ENCODE measurements around the gene BLOC1S1. TPM values are rescaled to one million over a fixed set of nuclear protein-coding genes. Genes with fewer than 3 reads are reported as not detected.

The BLOC1S1 gene
- total RNA-seq, 3 donors from 2014 or later, result 141 to 238 (median 162) TPM

GRCh38 chr12:55713721-55714120, 2.1 kb upstream of the BLOC1S1 start:
- peaks cover 8 to 14% of the 10 kb centered on the region in 2 donors for H3K4me1 ChIP-seq
- intact Hi-C loops (cut with DNase I; ENCODE audit: low total_unique reads), result no loop called here
- H3K4me3 ChIP-seq, result no peak overlapping the region
- TF ChIP-seq POLR2A (IDR thresholded peaks at IDR 0.05) (no peak), POLR2AphosphoS5 (IDR thresholded peaks at IDR 0.05) (no peak), CTCF (IDR thresholded peaks at IDR 0.05) (no peak)
- no peak overlapping the region for H3K27ac ChIP-seq
- H3K9me3 ChIP-seq, result no peaks in the 10 kb centered on the region
- DNase-seq (ENCODE audit: low spot score in 2 of 2), result no peak
- no peaks in the 10 kb centered on the region for H3K27me3 ChIP-seq
- H3K36me3 ChIP-seq, result no peaks in the 10 kb centered on the region

GRCh38 chr12:55715169-55715764, 579 bp upstream of the BLOC1S1 start:
- no peak for TF ChIP-seq POLR2AphosphoS5 (IDR thresholded peaks at IDR 0.05)
- TF ChIP-seq CTCF (IDR thresholded peaks at IDR 0.05), result no peak
- no peak for TF ChIP-seq POLR2A (IDR thresholded peaks at IDR 0.05)
- intact Hi-C loops (cut with DNase I; ENCODE audit: low total_unique reads), result no loop called here
- H3K9me3 ChIP-seq, result no peaks in the 10 kb centered on the region
- H3K4me3 ChIP-seq, result peak overlapping the region; percentile 76 to 79 (median 78)
- no peak for DNase-seq (ENCODE audit: low spot score in 2 of 2)
- H3K36me3 ChIP-seq, result no peaks in the 10 kb centered on the region
- no peaks in the 10 kb centered on the region for H3K27me3 ChIP-seq
- H3K4me1 ChIP-seq, result peaks cover 12 to 23% of the 10 kb centered on the region in 2 donors
- peak overlapping the region; percentile 96 to 97 for H3K27ac ChIP-seq

- no peaks in the 10 kb centered on the region for H3K9me3 ChIP-seq
- TF ChIP-seq POLR2A (IDR thresholded peaks at IDR 0.05), result no peak
- no peak for TF ChIP-seq CTCF (IDR thresholded peaks at IDR 0.05)
- TF ChIP-seq POLR2AphosphoS5 (IDR thresholded peaks at IDR 0.05), result no peak
- intact Hi-C loops (cut with DNase I; ENCODE audit: low total_unique reads), result no loop called here
- H3K27me3 ChIP-seq, result no peaks in the 10 kb centered on the region
- H3K36me3 ChIP-seq, result no peaks in the 10 kb centered on the region
- H3K4me3 ChIP-seq, result peak overlapping the region; percentile 76 to 79 (median 78)
- H3K4me1 ChIP-seq, result peaks cover 16 to 24% of the 10 kb centered on the region in 2 donors
- DNase-seq (ENCODE audit: low spot score in 2 of 2), result no peak
- H3K27ac ChIP-seq, result peak overlapping the region; percentile 96 to 97
These were observed 724 bp downstream of the BLOC1S1 start for GRCh38 chr12:55716582-55716957.

GRCh38 chr12:55717011-55718007, 1.5 kb downstream of the BLOC1S1 start:
- Histone ChIP-seq H3K9me3 (no peaks in the 10 kb centered on the region), H3K4me1 (peaks cover 16 to 24% of the 10 kb centered on the region in 2 donors), H3K27me3 (no peaks in the 10 kb centered on the region), H3K4me3 (peak overlapping the region; percentile 76 to 79 (median 78)), H3K27ac (peak overlapping the region; percentile 96 to 97), H3K36me3 (no peaks in the 10 kb centered on the region)
- TF ChIP-seq CTCF (IDR thresholded peaks at IDR 0.05) (no peak), POLR2A (IDR thresholded peaks at IDR 0.05) (no peak), POLR2AphosphoS5 (IDR thresholded peaks at IDR 0.05) (no peak)
- DNase-seq (ENCODE audit: low spot score in 2 of 2), result no peak
- intact Hi-C loops (cut with DNase I; ENCODE audit: low total_unique reads), result no loop called here

- Histone ChIP-seq H3K9me3 (no peaks in the 10 kb centered on the region), H3K27me3 (no peaks in the 10 kb centered on the region), H3K36me3 (no peaks in the 10 kb centered on the region), H3K4me1 (peaks cover 16 to 24% of the 10 kb centered on the region in 2 donors), H3K4me3 (no peak overlapping the region), H3K27ac (peak overlapping the region; percentile 96 to 97)
- no peak for TF ChIP-seq POLR2AphosphoS5 (IDR thresholded peaks at IDR 0.05)
- no peak for TF ChIP-seq POLR2A (IDR thresholded peaks at IDR 0.05)
- TF ChIP-seq CTCF (IDR thresholded peaks at IDR 0.05), result no peak
- peak in 1 of 2 donors; percentile 64 for DNase-seq (ENCODE audit: low spot score in 2 of 2)
- intact Hi-C loops (cut with DNase I; ENCODE audit: low total_unique reads), result no loop called here
These were observed 2.2 kb downstream of the BLOC1S1 start for GRCh38 chr12:55718015-55718414.

Data from breast epithelium (tissue), 4 donors.